Measurements from ENCODE around the gene MAEA. TPM values are rescaled to one million over a fixed set of nuclear protein-coding genes. Genes with fewer than 3 reads are reported as not detected.

The MAEA gene
- total and polyA plus RNA-seq, 9 of the 15 experiments (the other 6 are each of a cell fraction or from before 2014, with no cell fraction given): 2.1 to 86.5 (median 45.0) TPM

- TF ChIP-seq POLR2G (IDR thresholded peaks at IDR 0.05; ENCODE audit: low read depth, low read length) (peak; percentile 76), ZNF655 (CRISPR knock-in tag; IDR thresholded peaks at IDR 0.05) (no peak), SMAD4 (CRISPR knock-in tag; conservative IDR thresholded peaks at IDR 0.05) (peak; percentile 80), U2AF1 (optimal IDR thresholded peaks at IDR 0.05; ENCODE audit: low read depth, low read length) (no peak), SUPT5H (IDR thresholded peaks at IDR 0.05) (peak; percentile 53), HDAC8 (tag; IDR thresholded peaks at IDR 0.05) (peak; percentile 85), ZNF778 (CRISPR knock-in tag; IDR thresholded peaks at IDR 0.05) (no peak), POLR2A (conservative IDR thresholded peaks at IDR 0.05) (peak; percentile 68), HDAC2 (IDR thresholded peaks at IDR 0.05) (no peak), RCOR1 (IDR thresholded peaks at IDR 0.05; ENCODE audit: borderline replicate concordance in 1 of 2, low read depth in 2 of 2, low read length in 2 of 2) (0 out of 4 replicates have a peak, but pooled peaks of 1 of the 2 experiments have one; percentile 4), ELK3 (CRISPR knock-in tag; IDR thresholded peaks at IDR 0.05) (0 out of 2 replicates have a peak, but pooled peaks have one; percentile 45), ATF4 (CRISPR knock-in tag; IDR thresholded peaks at IDR 0.05) (0 out of 2 replicates have a peak, but pooled peaks have one; percentile 29), POLR2AphosphoS5 (IDR thresholded peaks at IDR 0.05; ENCODE audit: control insufficient read depth, insufficient read depth, low read depth, low read length) (peak; percentile 33; the same call in 1 of the 2 replicates), VEZF1 (CRISPR knock-in tag; IDR thresholded peaks at IDR 0.05) (peak; percentile 96), RFX7 (CRISPR knock-in tag; IDR thresholded peaks at IDR 0.05) (no peak), ZBTB7A (IDR thresholded peaks at IDR 0.05; ENCODE audit: borderline replicate concordance, control insufficient read depth, low read depth, low read length) (peak; percentile 65), ZNF311 (CRISPR knock-in tag; IDR thresholded peaks at IDR 0.05) (peak; percentile 67; the same call in 1 of the 2 replicates), ELK1 (CRISPR knock-in tag; IDR thresholded peaks at IDR 0.05) (0 out of 2 replicates have a peak, but pooled peaks have one; percentile 56), HOMEZ (CRISPR knock-in tag; IDR thresholded peaks at IDR 0.05) (0 out of 2 replicates have a peak, but pooled peaks have one; percentile 34), ZKSCAN3 (CRISPR knock-in tag; IDR thresholded peaks at IDR 0.05) (no peak)
Measured at GRCh38 chr4:1248245-1249147, 41.2 kb upstream of the MAEA start, which contains the start of gene CTBP1 (continued).
